OCI-LY7 (cell line): ENCODE data around the gene ZBTB1.

Source experiments
- EZH2phosphoT487 ChIP-seq: fragments of 200-600 bp; sonication (generic); IDR thresholded peaks from 2 replicates; pipeline ENCODE4 v1.6.1; 2018; ENCODE audit warnings: low read depth, borderline replicate concordance, mild to moderate bottlenecking, mixed run types, antibody characterized with exemption, low read length, moderate library complexity, mixed read lengths
- TF ChIP-seq, protein P1 (sequence below): fragments of 200-600 bp; sonication (generic); conservative IDR thresholded peaks from 2 replicates; pipeline ENCODE4 v1.5.1; 2014; ENCODE audit warnings: mild to moderate bottlenecking, antibody characterized with exemption, low read length, moderate library complexity, mixed read lengths

- TF ChIP-seq, protein P1, sequence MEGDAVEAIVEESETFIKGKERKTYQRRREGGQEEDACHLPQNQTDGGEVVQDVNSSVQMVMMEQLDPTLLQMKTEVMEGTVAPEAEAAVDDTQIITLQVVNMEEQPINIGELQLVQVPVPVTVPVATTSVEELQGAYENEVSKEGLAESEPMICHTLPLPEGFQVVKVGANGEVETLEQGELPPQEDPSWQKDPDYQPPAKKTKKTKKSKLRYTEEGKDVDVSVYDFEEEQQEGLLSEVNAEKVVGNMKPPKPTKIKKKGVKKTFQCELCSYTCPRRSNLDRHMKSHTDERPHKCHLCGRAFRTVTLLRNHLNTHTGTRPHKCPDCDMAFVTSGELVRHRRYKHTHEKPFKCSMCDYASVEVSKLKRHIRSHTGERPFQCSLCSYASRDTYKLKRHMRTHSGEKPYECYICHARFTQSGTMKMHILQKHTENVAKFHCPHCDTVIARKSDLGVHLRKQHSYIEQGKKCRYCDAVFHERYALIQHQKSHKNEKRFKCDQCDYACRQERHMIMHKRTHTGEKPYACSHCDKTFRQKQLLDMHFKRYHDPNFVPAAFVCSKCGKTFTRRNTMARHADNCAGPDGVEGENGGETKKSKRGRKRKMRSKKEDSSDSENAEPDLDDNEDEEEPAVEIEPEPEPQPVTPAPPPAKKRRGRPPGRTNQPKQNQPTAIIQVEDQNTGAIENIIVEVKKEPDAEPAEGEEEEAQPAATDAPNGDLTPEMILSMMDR, result no peak
- no peak for TF ChIP-seq EZH2phosphoT487
Measured at GRCh38 chr14:64488590-64489099, 15.9 kb upstream of the ZBTB1 start.
